HEK293T (cell line): Measurements from ENCODE around the gene DLX1.
"Not testable (repeated sequence)": the region's sequence is repeated elsewhere in the genome, so short reads cannot be mapped to it uniquely, and the experiment has no call there.

ENCODE experiments used
- ELF4 ChIP-seq: fragments of 450-650 bp; IDR thresholded peaks from 2 replicates; pipeline ENCODE4 v1.6.1; 2017; ENCODE audit warnings: antibody characterized with exemption
- HDGF ChIP-seq: fragments of 450-650 bp; IDR thresholded peaks from 2 replicates; pipeline ENCODE4 v1.6.1; 2017; ENCODE audit warnings: antibody characterized with exemption, borderline replicate concordance
- NFRKB ChIP-seq: fragments of 450-650 bp; IDR thresholded peaks from 2 replicates; pipeline ENCODE4 v1.6.1; 2016; ENCODE audit warnings: mild to moderate bottlenecking, moderate library complexity

DNA sequence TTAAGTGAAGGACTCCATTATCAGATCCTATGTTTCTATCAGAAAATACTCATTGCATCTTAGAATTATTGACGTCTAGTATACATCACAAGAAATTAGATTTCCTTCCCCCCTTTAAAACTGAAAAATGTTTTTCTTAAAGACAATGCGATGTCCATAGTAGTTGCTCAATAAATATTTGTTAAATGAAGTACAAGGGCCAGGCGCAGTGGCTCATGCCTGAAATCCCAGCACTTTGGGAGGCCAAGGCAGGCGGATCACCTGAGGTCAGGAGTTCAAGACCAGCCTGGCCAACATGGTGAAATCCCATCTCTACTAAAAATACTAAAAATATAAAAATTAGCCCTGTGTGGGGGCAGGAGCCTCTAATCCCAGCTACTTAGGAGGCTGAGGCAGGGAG is 17.4 kb upstream of the DLX1 start:
- TF ChIP-seq NFRKB, ELF4, HDGF: not testable (repeated sequence)
